GM12872 (cell line): ENCODE data around the gene PCDHGB5.

Source experiments
- TF ChIP-seq, protein P1 (sequence below): IDR thresholded peaks from 3 replicates; pipeline ENCODE4 v1.5.1; 2011; ENCODE audit warnings: low read depth, mild to moderate bottlenecking, low read length, moderate library complexity; ENCODE audit not compliant: insufficient read depth

Gene PCDHGB5

DNA sequence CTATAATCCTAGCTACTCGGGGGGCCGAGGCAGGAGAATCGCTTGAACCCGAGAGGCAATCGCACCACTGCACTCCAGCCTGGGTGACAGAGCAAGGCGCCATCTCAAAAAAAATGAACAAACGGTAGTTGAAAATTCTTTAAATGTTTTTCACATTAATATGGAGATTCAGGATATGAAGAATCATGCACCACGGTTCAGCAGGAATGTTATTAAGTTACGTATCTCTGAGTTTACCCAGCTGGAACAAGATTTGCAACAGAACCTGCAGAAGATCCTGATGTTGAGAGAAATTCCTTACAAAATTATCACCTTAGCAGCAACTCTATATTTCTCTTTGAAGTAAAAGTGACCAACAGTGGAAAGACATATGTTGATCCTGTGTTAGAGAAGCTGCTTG lies 42.6 kb downstream of the PCDHGB5 start:
- TF ChIP-seq, protein P1, sequence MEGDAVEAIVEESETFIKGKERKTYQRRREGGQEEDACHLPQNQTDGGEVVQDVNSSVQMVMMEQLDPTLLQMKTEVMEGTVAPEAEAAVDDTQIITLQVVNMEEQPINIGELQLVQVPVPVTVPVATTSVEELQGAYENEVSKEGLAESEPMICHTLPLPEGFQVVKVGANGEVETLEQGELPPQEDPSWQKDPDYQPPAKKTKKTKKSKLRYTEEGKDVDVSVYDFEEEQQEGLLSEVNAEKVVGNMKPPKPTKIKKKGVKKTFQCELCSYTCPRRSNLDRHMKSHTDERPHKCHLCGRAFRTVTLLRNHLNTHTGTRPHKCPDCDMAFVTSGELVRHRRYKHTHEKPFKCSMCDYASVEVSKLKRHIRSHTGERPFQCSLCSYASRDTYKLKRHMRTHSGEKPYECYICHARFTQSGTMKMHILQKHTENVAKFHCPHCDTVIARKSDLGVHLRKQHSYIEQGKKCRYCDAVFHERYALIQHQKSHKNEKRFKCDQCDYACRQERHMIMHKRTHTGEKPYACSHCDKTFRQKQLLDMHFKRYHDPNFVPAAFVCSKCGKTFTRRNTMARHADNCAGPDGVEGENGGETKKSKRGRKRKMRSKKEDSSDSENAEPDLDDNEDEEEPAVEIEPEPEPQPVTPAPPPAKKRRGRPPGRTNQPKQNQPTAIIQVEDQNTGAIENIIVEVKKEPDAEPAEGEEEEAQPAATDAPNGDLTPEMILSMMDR = no peak

DNA sequence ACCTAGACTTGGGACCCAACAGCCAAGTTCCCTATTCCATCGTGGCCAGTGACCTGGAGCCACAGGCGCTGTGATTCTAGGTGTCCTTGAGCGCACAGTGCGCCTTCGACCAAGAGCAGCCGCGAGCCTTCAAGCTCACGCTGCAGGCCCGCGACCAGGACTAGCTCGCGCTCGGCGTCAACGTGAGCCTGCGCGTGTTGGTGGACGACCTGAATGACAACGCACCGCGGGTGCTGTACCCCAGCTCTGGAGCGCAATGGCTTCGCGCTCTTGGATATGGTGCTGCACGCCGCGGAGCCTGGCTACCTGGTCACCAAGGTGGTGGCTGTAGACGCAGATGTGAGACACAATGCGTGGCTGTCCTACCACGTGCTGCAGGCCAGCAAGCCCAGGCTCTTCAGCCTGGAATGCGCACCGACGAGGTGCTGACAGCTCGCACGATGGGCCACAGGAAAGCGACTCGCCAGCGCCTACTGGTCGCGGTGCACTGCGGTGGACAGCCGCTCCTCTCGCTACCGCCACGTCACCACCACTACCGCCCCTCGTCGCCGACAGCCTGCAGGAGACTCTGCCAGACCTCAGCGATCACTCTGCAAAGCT lies 43.9 kb downstream of the PCDHGB5 start:
- TF ChIP-seq, protein P1 = no peak
